Measurements from ENCODE around the gene UNC13B.
"Not testable (repeated sequence)": the region's sequence is repeated elsewhere in the genome, so short reads cannot be mapped to it uniquely, and the experiment has no call there.

The UNC13B gene

GRCh38 chr9:35220659-35221338 lies 59.0 kb downstream of the UNC13B start:
- DNase-seq (ENCODE audit: low read depth in 4 of 4, low spot score in 1 of 4) = no peak

- DNase-seq (ENCODE audit: low read depth in 4 of 4, low spot score in 1 of 4) = no peak
Observed at GRCh38 chr9:35225677-35226076, 63.9 kb downstream of the UNC13B start.

- DNase-seq (ENCODE audit: low read depth in 4 of 4, low spot score in 1 of 4) = no peak
Observed at GRCh38 chr9:35226651-35227050, 64.8 kb downstream of the UNC13B start.

DNA sequence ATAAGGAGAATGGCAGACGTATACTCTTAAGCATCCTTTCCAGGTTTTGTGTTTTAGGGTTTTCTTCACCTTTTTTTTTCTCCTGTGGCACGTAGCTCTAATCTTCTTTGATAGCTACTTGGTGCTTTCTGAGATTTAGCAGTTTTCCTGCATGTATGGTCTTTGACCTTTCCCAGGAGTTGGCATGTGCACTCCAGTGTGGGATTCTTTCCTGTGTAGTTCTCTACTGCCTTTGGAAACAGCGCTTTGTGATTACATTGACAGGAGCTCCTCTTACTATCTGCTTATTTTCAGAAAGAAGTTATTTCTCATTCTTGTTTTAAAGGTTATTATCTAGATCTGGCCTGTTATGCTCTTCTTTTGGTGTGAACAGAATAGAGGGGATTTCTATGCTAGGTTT lies 65.5 kb downstream of the UNC13B start:
- DNase-seq (ENCODE audit: low read depth in 4 of 4, low spot score in 1 of 4) = no peak

DNA sequence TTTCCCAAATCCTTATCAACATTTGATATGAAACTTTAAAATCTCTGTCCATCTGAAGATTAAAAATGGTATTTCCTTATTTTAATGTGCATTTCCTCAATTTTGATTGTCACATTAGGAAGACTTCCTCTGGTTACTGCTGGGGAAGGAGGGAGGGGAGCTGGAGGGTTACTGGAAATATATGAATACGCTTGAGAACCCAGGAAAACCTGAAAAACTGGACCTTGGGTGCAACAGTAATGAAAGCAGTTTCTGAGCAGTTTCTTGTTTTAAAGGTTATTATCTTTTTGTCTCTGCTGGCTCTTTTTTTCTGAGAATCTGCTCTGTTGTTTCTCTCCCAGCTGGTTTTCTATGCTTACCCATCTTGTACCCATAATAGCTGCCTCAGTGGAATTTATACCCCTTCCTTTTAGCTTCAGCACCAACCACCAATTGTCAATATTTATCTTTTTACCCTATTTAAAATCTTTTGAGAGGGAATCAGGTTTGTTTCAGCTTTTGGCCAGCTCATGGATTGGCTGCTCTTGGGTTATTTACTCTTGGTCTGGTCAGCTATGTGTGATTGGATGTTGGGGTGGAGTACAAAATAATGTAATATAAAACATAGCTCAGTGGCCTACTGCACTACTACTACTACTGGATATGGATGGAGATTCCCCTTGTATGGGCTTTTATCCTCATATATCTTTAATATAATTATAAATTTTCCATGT lies 67.4 kb downstream of the UNC13B start:
- no peak for DNase-seq (ENCODE audit: low read depth in 4 of 4, low spot score in 1 of 4)

DNA sequence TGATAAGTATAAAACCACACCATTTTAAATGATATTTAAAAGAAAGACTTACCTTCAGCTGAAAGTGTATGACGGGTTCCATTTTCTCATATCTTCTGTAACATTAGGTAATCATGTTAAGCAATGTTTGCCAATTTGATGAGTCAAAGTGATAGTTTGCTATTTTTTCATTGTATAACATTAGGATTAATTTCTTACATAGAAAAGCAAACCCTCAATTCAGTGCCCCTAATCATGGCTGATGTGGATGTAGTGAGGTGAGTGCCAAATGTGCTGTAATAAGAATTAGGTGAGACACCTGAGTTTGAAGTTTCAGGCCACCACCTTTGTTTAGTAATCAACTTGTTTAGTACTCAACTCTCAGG lies 68.0 kb downstream of the UNC13B start:
- DNase-seq (ENCODE audit: low read depth in 4 of 4, low spot score in 1 of 4) = no peak

DNA sequence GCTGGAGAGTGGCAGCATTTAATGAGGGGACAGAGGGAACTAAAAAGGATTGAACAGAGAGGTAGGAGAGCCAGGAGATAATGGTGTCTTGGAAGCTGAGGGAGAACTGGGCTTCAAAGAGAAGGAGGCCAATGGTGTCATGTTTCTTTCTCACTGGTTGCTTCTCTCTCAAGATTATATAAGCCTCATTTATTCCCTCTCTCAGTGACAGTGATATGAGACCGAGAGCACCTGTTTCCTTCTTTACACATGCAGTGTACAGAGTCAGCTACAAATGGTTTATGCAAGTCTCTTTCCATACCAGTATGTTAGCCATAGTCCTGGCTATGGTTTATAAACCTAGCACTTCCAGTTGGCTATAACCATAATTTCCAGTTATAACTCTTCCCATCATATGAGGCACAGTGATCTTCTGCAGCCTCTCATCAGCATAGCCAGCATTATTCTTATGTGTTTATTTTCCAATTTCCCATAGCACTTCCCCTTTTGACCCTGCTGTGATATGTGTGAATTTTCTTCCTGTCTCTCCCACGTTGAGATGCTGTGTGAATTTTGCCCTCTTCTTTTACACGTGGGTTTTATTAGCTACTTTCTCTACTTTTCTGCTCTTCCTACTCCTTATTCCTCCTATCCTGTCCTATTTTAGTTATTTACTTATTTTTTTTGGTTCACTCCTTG lies 71.2 kb downstream of the UNC13B start:
- no peak for DNase-seq (ENCODE audit: low read depth in 4 of 4, low spot score in 1 of 4)

GRCh38 chr9:35236692-35237091 lies 74.9 kb downstream of the UNC13B start:
- no peak for DNase-seq (ENCODE audit: low read depth in 4 of 4, low spot score in 1 of 4)

- no peak for DNase-seq (ENCODE audit: low read depth in 4 of 4, low spot score in 1 of 4)
Observed at GRCh38 chr9:35237311-35237710, 75.5 kb downstream of the UNC13B start.

GRCh38 chr9:35245945-35246344 lies 84.1 kb downstream of the UNC13B start:
- DNase-seq (ENCODE audit: low read depth in 4 of 4, low spot score in 1 of 4) = not testable (repeated sequence)

DNA sequence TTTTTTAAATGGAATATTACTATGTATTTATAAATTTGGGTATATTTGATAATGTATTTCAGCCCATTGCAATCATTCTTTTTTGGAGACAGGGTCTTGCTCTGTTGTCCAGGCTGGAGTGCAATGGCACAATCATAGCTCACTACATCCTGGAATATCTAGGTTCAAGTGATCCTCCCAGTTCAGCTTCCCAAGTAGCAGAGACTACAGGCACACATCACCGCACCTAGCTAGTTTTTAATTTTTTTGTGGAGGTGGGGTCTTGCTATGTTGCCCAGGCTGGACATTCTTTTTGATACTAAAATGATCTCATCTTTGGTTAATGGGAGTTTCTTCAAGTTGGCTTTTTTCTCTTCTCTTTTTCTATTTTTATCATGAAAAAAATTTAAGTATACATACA lies 91.3 kb downstream of the UNC13B start:
- no peak for DNase-seq (ENCODE audit: low read depth in 4 of 4, low spot score in 1 of 4)

DNA sequence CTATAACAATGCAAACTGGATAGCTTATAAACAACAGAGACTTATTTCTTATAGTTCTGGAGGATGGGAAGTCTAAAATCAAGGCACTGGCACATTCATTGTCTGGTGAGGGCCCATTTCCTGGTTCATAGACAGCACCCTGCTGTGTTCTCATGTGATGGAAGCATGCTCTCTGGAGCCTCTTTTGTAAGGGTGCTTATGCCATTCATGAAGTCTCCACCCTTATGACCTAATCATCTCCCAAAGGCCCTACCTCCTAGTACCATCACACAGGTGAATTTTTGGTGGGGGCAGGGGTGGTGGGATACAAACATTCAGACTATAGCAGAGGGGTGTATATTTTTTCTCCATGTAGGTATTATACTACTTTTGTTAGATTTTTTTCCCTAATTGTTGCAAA lies 92.4 kb downstream of the UNC13B start:
- no peak for DNase-seq (ENCODE audit: low read depth in 4 of 4, low spot score in 1 of 4)

DNA sequence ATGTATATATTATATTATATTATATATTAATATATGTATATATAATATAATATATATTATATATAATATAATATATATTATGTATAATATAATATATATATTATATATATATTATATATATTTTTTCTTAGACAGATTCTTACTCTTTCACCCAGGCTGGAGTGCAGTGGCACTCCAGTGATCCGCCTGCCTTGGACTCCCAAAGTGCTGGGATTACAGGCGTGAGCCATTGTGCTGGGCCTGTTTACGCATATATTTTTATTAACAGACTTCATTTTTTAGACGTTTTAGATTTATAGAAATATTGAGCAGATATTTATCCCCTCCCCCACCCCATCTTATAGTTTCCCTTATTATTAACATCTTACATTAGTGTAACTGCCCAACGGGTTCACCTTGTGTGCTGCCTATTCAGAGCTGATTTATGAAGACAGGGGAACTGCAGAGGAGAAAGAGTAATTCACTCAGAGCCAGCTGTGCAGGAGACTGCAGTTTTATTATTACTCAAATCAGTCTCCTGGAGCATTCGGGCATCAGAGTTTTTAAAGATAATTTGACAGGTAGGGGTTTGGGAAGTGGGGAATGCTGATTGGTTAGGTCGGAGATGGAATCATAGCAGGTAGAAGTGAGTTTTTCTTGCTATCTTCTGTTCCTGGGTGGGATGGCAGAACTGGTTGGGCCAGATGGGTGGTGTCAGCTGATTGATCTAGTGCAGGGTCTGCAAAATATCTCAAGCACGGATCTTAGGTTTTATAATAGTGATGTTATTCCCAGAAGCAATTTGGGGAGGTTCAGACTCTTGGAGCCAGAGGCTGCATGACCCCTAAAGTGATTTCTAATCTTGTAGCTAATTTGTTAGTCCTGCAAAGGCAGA lies 93.4 kb downstream of the UNC13B start:
- no peak for DNase-seq (ENCODE audit: low read depth in 4 of 4, low spot score in 1 of 4)

DNA sequence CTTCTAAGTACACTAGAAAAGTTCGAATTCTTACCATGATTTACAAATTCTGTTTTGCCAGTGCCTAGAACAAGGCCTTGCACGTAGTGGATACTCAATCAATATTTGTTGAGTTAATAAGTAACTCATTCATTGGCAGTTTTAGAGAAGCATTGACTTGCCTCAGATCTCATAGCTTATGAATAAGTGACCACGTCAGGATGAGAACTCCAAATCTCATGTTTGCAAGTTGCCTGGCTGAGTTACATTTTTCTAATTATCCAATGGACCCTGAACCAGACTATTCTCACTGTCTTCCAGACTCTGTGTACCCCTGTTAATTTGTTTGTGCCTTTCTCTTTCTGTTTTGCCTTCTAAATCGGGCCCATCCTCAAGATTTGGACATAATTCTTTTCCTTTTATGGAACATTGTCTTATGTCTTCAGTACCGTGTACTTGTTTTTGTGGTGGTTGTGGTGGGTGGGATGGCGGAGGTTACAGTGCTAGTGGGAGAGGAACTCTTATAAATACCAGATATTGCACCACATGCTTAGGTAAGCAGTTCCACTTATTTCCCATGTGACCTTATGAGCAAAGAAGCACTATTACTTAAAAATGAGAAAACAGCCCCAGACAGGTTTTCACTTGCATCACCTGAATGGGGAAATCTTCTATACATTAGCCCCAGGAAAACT lies 96.3 kb downstream of the UNC13B start:
- no peak for DNase-seq (ENCODE audit: low read depth in 4 of 4, low spot score in 1 of 4)

GRCh38 chr9:35258660-35259474 lies 97.1 kb downstream of the UNC13B start:
- DNase-seq (ENCODE audit: low read depth in 4 of 4, low spot score in 1 of 4) = peak in 3 of 4 experiments; percentile 6 to 11 (median 10)

DNA sequence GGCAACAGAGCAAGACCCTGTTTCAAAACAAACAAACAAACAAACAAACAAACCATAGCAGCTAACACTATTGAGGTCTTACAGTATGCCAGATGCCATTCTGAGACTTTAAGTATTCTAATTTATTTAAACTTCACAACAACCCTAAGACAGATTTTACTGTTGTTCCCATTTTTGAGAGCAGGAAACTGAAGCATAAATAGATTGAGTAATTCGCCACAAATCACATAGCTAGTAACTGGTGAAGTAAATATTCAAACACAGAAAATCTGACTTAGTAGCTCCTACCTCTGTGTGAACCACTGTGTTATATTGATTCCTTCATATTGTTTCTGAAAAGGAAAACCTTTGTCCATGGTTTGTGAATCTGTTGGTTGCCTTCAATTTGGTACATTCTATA lies 98.4 kb downstream of the UNC13B start:
- no peak for DNase-seq (ENCODE audit: low read depth in 4 of 4, low spot score in 1 of 4)

DNA sequence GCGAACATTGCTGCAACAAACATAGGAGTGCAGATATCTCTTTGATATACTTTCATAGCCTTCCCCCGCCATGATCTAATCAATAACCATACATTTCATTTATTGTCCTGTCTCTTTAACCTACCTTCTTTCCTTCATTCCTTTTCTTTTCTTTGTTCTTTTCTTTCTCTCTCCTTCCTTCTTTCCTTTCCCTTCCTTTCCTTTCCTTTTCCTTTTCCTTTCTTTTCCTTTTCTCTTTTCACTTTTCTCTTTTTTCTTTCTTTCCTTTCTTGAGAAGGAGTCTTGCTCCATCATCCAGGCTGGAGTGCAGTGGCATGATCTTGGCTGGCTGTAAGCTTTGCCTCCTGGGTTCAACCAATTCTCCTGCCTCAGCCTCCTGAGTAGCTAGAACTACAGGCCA lies 100.3 kb downstream of the UNC13B start:
- DNase-seq (ENCODE audit: low read depth in 4 of 4, low spot score in 1 of 4) = no peak

GRCh38 chr9:35267710-35268109 lies 105.9 kb downstream of the UNC13B start:
- DNase-seq (ENCODE audit: low read depth in 4 of 4, low spot score in 1 of 4) = no peak

DNA sequence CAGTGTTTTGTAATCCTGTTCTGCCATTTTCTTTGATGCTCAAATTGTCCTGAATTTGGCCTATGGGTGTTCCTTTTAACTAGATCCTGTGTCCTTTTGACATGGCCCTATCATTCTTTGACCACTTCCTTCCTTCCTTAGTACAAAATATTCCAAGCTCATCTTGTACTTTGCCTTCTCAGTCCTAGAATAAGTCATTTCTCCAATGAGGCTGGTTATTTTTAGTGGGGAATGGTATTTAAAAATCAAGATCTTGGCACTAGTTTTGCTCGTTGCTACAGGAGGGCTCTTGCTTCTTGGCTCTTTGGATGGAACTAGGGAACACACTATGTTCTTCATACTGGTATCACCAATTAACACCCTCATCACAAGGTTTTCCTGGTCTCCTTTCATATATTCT lies 108.1 kb downstream of the UNC13B start:
- no peak for DNase-seq (ENCODE audit: low read depth in 4 of 4, low spot score in 1 of 4)

DNA sequence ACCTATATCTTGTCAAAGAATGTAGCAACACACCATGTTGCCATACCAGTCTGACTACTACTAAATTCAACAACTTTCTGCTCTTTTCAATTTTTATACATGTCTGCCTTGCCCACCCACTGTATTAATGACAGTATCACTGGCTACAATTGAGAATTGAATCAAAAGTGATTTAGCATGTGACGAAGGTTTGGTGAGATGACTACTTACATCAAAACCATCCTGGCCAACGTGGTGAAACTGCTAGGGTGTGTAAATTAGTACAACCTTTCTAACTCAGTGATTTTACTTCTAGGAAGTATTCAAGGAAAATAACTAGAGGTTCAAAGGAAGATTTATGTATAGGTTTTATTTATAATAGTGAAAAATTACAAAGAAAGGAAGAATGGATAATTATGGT lies 109.8 kb downstream of the UNC13B start:
- no peak for DNase-seq (ENCODE audit: low read depth in 4 of 4, low spot score in 1 of 4)

Measured in stimulated activated CD4-positive, alpha-beta T cell treated with anti-CD3 and anti-CD28 coated beads, Interleukin-1b, Interleukin-23, amount 100 ng/mL, for 24 hours (primary cell).